PC-9 (cell line): ENCODE measurements around the gene KAZALD1.

Experiments used
- EZH2 ChIP-seq: fragments of 200-600 bp; sonication (generic); IDR thresholded peaks from 2 replicates; pipeline ENCODE4 v1.8.0; 2017; ENCODE audit warnings: antibody characterized with exemption, low read depth
- TF ChIP-seq, protein P1 (sequence below): fragments of 200-600 bp; sonication (generic); conservative IDR thresholded peaks from 2 replicates; pipeline ENCODE4 v1.6.1; 2017; ENCODE audit warnings: mixed run types, antibody characterized with exemption, mild to moderate bottlenecking, moderate library complexity

DNA sequence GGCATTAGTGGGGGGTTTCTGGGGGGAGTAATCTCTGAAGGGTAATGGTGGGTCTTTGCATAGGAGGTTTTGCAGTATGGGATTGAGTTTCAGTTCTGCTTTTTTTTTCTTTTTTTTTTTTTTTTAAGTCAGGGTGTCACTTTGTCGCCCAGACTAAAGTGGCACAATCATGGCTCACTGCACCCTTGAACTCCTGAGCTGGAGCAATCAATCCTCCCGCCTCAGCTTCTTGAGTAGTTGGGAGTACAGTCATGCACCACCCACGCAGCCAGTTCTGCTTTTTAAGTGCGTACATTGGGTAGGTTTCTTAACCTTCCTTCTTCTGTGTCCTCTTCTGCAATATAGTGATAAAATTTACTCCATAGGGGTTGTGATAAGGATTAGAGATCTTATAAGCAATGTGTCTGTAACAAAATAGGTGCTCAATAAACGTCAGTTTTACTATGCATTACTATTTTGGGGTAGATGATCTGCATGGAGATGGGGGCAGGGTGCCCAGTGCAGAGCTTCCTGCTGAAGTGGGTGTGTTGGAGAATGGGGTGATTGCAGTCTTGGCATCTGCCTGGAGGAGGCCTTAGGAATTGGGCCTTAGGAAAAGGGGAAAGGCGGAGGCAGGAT lies 9.6 kb downstream of the KAZALD1 start:
- TF ChIP-seq, protein P1, sequence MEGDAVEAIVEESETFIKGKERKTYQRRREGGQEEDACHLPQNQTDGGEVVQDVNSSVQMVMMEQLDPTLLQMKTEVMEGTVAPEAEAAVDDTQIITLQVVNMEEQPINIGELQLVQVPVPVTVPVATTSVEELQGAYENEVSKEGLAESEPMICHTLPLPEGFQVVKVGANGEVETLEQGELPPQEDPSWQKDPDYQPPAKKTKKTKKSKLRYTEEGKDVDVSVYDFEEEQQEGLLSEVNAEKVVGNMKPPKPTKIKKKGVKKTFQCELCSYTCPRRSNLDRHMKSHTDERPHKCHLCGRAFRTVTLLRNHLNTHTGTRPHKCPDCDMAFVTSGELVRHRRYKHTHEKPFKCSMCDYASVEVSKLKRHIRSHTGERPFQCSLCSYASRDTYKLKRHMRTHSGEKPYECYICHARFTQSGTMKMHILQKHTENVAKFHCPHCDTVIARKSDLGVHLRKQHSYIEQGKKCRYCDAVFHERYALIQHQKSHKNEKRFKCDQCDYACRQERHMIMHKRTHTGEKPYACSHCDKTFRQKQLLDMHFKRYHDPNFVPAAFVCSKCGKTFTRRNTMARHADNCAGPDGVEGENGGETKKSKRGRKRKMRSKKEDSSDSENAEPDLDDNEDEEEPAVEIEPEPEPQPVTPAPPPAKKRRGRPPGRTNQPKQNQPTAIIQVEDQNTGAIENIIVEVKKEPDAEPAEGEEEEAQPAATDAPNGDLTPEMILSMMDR, result no peak
- TF ChIP-seq EZH2, result no peak
